ENCODE data around the gene WDR26.

DNA sequence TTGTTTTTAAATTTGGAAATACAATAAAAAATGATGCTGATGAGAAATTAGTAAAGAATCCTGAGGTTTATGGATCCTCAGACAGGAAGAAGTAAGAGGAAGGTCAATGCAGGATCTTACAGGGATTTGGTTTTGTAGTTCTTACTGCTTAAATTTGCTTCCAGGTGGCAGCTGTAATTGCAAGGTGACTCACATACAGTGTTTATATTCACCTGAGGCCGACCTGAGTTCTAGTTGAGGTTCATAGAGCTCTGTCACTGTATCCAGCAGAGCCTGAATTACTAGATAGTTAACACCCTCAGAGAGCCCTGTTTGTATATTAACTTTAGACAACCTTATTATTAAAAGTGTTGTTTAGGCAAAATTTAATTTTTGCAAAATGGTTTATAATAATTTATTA is 1.4 kb upstream of the WDR26 start:
- TF ChIP-seq CTCF (IDR thresholded peaks at IDR 0.05) = no peak
- no peak for TF ChIP-seq POLR2A (IDR thresholded peaks at IDR 0.05)
